Spleen (tissue), 7 donors: ENCODE measurements around the gene RSPH1.

Experiments used
- CTCF ChIP-seq, 11 experiments: fragments of 200-600 bp in 7 of 11; fragments of 450-650 bp in 4 of 11; sonication (generic) in 4 of 11; IDR thresholded peaks in 8 of 11; conservative IDR thresholded peaks in 3 of 11; 1 replicate in 7 of 11; 2 replicates in 4 of 11; pipeline versions ENCODE4 v1.4.0 to v1.8.0; 2016 to 2021; ENCODE audit warnings: antibody characterized with exemption in 11 of 11, inconsistent platforms in 4 of 11, mild to moderate bottlenecking in 1 of 11
- POLR2A ChIP-seq, 3 donors: fragments of 450-650 bp; IDR thresholded peaks; one replicate each; pipeline ENCODE4 v1.5.1; 2017; ENCODE audit warnings: antibody characterized with exemption in 3 of 3, mild to moderate bottlenecking in 1 of 3
- POLR2AphosphoS5 ChIP-seq, 3 donors: sonication (generic); formaldehyde crosslinking; IDR thresholded peaks; one replicate each; pipeline ENCODE4 v1.5.1; 2017; ENCODE audit warnings: antibody characterized with exemption in 3 of 3
- donor health status: DM: no; HTN: no; CAD: no; lungs with moderate emphysema.
- donor health status: DM: no; HTN: no; CAD: no.
- donor health status: DM: no; HTN: no; CAD: no.

DNA sequence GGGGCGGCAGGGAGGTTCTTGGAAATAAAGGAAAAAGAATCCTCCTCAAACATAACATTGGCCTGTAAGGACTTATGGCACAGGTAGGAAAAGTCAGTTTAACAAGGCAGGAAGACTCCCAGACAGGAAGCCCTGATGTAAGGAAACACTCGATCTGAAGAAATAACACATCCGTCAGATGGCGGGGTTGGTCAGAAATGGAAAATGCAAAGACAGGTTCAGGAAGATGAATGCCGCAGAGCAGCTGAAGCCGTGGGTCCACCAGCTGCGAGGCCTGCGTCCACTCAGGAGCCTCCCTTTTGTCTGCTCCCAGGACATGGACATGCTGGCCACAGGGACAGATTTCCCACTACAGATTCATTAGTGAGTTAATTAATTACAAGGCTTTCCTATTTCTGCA is 3.8 kb downstream of the RSPH1 start:
- TF ChIP-seq CTCF (IDR thresholded peaks at IDR 0.05 in 8 of 11, conservative IDR thresholded peaks at IDR 0.05 in 3 of 11), result no peak
- no peak for TF ChIP-seq POLR2A (IDR thresholded peaks at IDR 0.05)
- no peak for TF ChIP-seq POLR2AphosphoS5 (IDR thresholded peaks at IDR 0.05)
